Loucy (cell line): Measurements from ENCODE around the gene TMPRSS6.

Experiments used
- H2AFZ ChIP-seq: fragments of 200-600 bp; sonication (generic); 2 replicates; pipeline ENCODE4 v1.6.0; 2016; ENCODE audit warnings: antibody characterized with exemption, mild to moderate bottlenecking, low read length, moderate library complexity
- H3F3A ChIP-seq: fragments of 200-600 bp; 2 replicates; pipeline ENCODE4 v1.6.0; 2016; ENCODE audit warnings: antibody characterized with exemption, low read depth, mild to moderate bottlenecking
- H3K27me3 ChIP-seq: fragments of 200-600 bp; sonication (generic); 2 replicates; pipeline ENCODE4 v1.6.1; 2014; ENCODE audit warnings: low read length, mild to moderate bottlenecking; ENCODE audit not compliant: insufficient read depth, poor library complexity, severe bottlenecking
- H3K36me3 ChIP-seq: fragments of 200-600 bp; sonication (generic); 2 replicates; pipeline ENCODE4 v1.6.1; 2016; ENCODE audit warnings: low read length; ENCODE audit not compliant: insufficient read depth
- H3K4me1 ChIP-seq: fragments of 200-600 bp; sonication (generic); 2 replicates; pipeline ENCODE4 v1.5.1; 2014; ENCODE audit warnings: low read length, mild to moderate bottlenecking; ENCODE audit not compliant: insufficient read depth, poor library complexity, severe bottlenecking
- H3K4me2 ChIP-seq: fragments of 200-600 bp; sonication (generic); 2 replicates; pipeline ENCODE4 v1.6.0; 2014; ENCODE audit warnings: antibody characterized with exemption, low read length, low read depth, mild to moderate bottlenecking; ENCODE audit not compliant: poor library complexity, severe bottlenecking
- H3K4me3 ChIP-seq: fragments of 200-600 bp; sonication (generic); 2 replicates; pipeline ENCODE4 v1.5.1; 2014; ENCODE audit warnings: low read length, mild to moderate bottlenecking, mixed read lengths; ENCODE audit not compliant: poor library complexity, severe bottlenecking
- H3K79me2 ChIP-seq: fragments of 200-600 bp; sonication (generic); 2 replicates; pipeline ENCODE4 v1.6.1; 2014; ENCODE audit warnings: low read length; ENCODE audit not compliant: insufficient read depth
- H3K9ac ChIP-seq: fragments of 200-600 bp; sonication (generic); 2 replicates; pipeline ENCODE4 v1.6.0; 2014; ENCODE audit warnings: mild to moderate bottlenecking, low read depth, low read length, moderate library complexity; ENCODE audit not compliant: poor library complexity, severe bottlenecking
- H3K9me2 ChIP-seq: fragments of 200-600 bp; sonication (generic); replicated peaks from 2 replicates; pipeline ENCODE4 v1.6.1; 2016; ENCODE audit warnings: low read depth, low read length, mixed read lengths
- H3K9me3 ChIP-seq: fragments of 200-600 bp; sonication (generic); 2 replicates; pipeline ENCODE4 v1.6.1; 2014; ENCODE audit warnings: mild to moderate bottlenecking, antibody characterized with exemption, low read length, low read depth; ENCODE audit not compliant: insufficient read depth
- H4K20me1 ChIP-seq: fragments of 200-600 bp; sonication (generic); 2 replicates; pipeline ENCODE4 v1.6.0; 2014; ENCODE audit warnings: antibody characterized with exemption, low read length, mild to moderate bottlenecking; ENCODE audit not compliant: insufficient read depth, poor library complexity, severe bottlenecking
- CTCF ChIP-seq: fragments of 200-600 bp; sonication (generic); conservative IDR thresholded peaks from 2 replicates; pipeline ENCODE4 v1.5.1; 2014; ENCODE audit warnings: mild to moderate bottlenecking, antibody characterized with exemption, low read length
- EZH2phosphoT487 ChIP-seq: fragments of 200-600 bp; IDR thresholded peaks from 2 replicates; pipeline ENCODE4 v1.6.1; 2018; ENCODE audit warnings: antibody characterized with exemption, mild to moderate bottlenecking, moderate library complexity, borderline replicate concordance

Gene TMPRSS6

DNA sequence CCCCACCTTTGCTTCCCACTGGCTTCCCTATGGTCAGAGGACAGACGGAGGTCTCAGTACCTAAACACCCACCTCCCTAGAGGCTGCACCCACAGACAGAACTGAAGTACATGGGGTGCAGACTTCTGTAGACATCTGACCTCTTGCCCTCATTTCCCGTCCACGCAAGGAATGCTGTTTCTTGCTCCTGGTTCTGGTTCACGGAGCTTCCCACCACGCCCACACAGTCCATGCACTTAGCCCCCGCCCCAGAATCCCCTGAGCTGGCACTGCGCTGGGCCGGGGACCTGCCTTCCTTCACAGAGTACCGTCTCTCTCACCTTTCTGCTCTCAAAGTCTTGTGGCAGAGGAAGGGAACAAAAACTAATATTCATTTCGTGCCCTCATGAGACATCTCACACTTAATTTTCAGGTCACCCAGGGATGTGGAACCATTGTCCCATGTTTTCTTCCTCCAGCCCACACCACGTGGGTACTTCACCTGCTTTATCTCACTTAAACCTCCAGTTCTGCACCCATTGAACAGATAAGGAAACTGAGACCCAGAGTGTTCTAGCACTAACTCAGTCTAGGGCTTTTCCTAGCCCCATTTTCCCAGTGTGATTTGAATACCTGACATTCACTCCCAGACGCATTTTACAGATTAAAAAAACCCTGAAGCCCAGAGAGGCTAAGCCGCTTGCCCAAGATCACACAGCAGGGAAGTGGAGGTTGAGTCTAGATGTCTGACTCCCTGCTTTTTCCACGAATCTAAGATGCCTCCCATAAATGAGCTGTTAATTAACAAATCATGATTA is 5.7 kb downstream of the TMPRSS6 start:
- Histone ChIP-seq H3K9me3 (no peaks in the 10 kb centered on the region), H4K20me1 (no peaks in the 10 kb centered on the region), H3K36me3 (no peaks in the 10 kb centered on the region), H3K9me2 (no peaks in the 10 kb centered on the region), H2AFZ (no peak overlapping the region), H3K79me2 (no peaks in the 10 kb centered on the region), H3K4me1 (peaks cover 9% of the 10 kb centered on the region), H3K4me2 (no peak overlapping the region), H3K9ac (no peak overlapping the region), H3K4me3 (no peak overlapping the region), H3K27me3 (no peaks in the 10 kb centered on the region), H3F3A (no peaks in the 10 kb centered on the region)
- TF ChIP-seq CTCF = no peak
- TF ChIP-seq EZH2phosphoT487 = no peak

- no peaks in the 10 kb centered on the region for H4K20me1 ChIP-seq
- H3K9me3 ChIP-seq = no peaks in the 10 kb centered on the region
- no peaks in the 10 kb centered on the region for H3K9me2 ChIP-seq
- no peaks in the 10 kb centered on the region for H3K27me3 ChIP-seq
- no peak overlapping the region for H3K4me2 ChIP-seq
- no peaks in the 10 kb centered on the region for H3K36me3 ChIP-seq
- no peak overlapping the region for H2AFZ ChIP-seq
- peaks cover 9% of the 10 kb centered on the region for H3K4me1 ChIP-seq
- TF ChIP-seq EZH2phosphoT487 (no peak), CTCF (no peak)
- no peak overlapping the region for H3K9ac ChIP-seq
- H3F3A ChIP-seq = no peaks in the 10 kb centered on the region
- H3K79me2 ChIP-seq = no peaks in the 10 kb centered on the region
- no peak overlapping the region for H3K4me3 ChIP-seq
These were observed 6.4 kb downstream of the TMPRSS6 start for GRCh38 chr22:37103151-37103550.

DNA sequence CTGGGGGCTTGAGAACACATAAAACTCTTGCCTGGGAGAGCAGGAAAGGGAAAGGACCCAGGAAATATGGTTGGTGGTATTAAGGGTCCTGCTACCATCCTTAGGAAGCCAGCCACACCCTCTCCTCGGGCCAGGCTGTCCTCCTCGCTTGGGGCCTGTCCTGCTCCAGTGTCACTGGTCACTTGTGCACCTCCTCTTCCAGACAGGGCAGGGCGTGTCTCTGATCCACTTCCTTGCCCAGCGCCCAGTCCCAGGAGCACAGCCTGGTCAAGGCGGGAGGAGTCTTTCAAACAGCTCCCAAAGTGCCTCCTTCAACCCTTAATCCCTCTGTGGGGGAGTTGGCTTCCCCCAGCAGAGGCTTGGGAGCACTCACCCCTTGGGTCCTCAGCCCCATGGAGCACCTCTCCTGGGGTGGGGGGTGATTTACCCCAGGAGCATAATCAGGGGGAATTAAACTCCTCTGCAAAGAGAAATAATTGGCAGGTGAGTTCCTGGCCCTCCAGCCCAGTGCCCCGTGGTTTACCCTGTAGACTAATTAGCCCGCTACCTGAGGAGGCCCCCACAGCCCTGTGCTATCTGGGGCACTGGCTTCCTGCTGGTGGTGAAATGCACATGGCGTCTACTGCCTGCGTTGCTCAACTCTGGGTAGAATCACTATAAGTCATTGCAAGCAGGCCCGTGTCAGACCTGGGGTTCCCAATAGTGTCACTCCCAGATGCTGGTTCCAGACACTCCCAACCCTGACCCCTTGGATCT is 8.0 kb downstream of the TMPRSS6 start:
- Histone ChIP-seq H3K27me3 (no peaks in the 10 kb centered on the region), H3K4me1 (peaks cover 9% of the 10 kb centered on the region), H3K4me2 (no peak overlapping the region), H3K79me2 (no peaks in the 10 kb centered on the region), H3K9me3 (no peaks in the 10 kb centered on the region), H3K9me2 (no peaks in the 10 kb centered on the region), H3K36me3 (no peaks in the 10 kb centered on the region), H3K9ac (no peak overlapping the region), H4K20me1 (no peaks in the 10 kb centered on the region), H3K4me3 (no peak overlapping the region), H2AFZ (no peak overlapping the region), H3F3A (no peaks in the 10 kb centered on the region)
- TF ChIP-seq CTCF = no peak
- no peak for TF ChIP-seq EZH2phosphoT487
